DND-41 (cell line): ENCODE measurements around the gene CDK16.

Source experiments
- ATAC-seq: fragments of 200-7000 bp; cut with Tn5 transposase; 3 replicates; pipeline ENCODE4 v1.9.1; 2021; ENCODE audit warnings: low read depth; ENCODE audit not compliant: insufficient read depth
- DNase-seq: peaks from one replicate; pipeline ENCODE4 v3.0.0-alpha.2; 2020
- H2AFZ ChIP-seq: 2 replicates; pipeline ENCODE4 v1.6.0; 2012; ENCODE audit warnings: low read depth, low read length
- H3K27ac ChIP-seq: 2 replicates; pipeline ENCODE4 v1.5.1; 2012; ENCODE audit warnings: low read length, inconsistent platforms
- H3K27me3 ChIP-seq: fragments of 200-600 bp; sonication (generic); 2 replicates; pipeline ENCODE4 v1.6.0; 2012; ENCODE audit warnings: low read length, mild to moderate bottlenecking, inconsistent platforms; ENCODE audit not compliant: insufficient read depth, poor library complexity
- H3K36me3 ChIP-seq: 2 replicates; pipeline ENCODE4 v1.5.1; 2012; ENCODE audit warnings: low read length, inconsistent platforms; ENCODE audit not compliant: insufficient read depth
- H3K4me1 ChIP-seq: 2 replicates; pipeline ENCODE4 v1.5.1; 2012; ENCODE audit warnings: mild to moderate bottlenecking, low read length; ENCODE audit not compliant: insufficient read depth
- H3K4me2 ChIP-seq: 2 replicates; pipeline ENCODE4 v1.6.0; 2012; ENCODE audit warnings: mild to moderate bottlenecking, moderate library complexity, low read length, inconsistent platforms; ENCODE audit not compliant: insufficient read depth
- H3K4me3 ChIP-seq, 2 experiments: fragments of 200-600 bp in 1 of 2; shearing (Covaris generic) in 1 of 2; 2 replicates each; pipeline ENCODE4 v1.5.1; 2012 to 2016; ENCODE audit warnings: inconsistent platforms in 2 of 2, low read length in 2 of 2, mild to moderate bottlenecking in 2 of 2, low read depth in 1 of 2, moderate library complexity in 1 of 2
- H3K79me2 ChIP-seq: 2 replicates; pipeline ENCODE4 v1.6.0; 2012; ENCODE audit warnings: low read length, inconsistent platforms; ENCODE audit not compliant: insufficient read depth
- H3K9ac ChIP-seq: 2 replicates; pipeline ENCODE4 v1.6.0; 2012; ENCODE audit warnings: low read depth, mild to moderate bottlenecking, inconsistent platforms, low read length, moderate library complexity
- H3K9me3 ChIP-seq: 2 replicates; pipeline ENCODE4 v1.5.1; 2012; ENCODE audit warnings: low read length, moderate library complexity, mild to moderate bottlenecking, inconsistent platforms; ENCODE audit not compliant: insufficient read depth, severe bottlenecking
- H4K20me1 ChIP-seq: 2 replicates; pipeline ENCODE4 v1.6.0; 2012; ENCODE audit warnings: low read length; ENCODE audit not compliant: insufficient read depth
- CTCF ChIP-seq: IDR thresholded peaks from 2 replicates; pipeline ENCODE4 v1.5.1; 2012; ENCODE audit warnings: borderline replicate concordance, low read length, moderate library complexity, mild to moderate bottlenecking; ENCODE audit not compliant: poor library complexity, severe bottlenecking; ENCODE audit errors: extremely low read depth
- EZH2 ChIP-seq: IDR thresholded peaks from 3 replicates; pipeline ENCODE4 v1.6.1; 2012; ENCODE audit warnings: borderline replicate concordance, low read depth, mild to moderate bottlenecking, moderate library complexity, low read length, inconsistent platforms; ENCODE audit not compliant: severe bottlenecking

Gene CDK16

GRCh38 chrX:47197526-47197925 is 21.0 kb upstream of the CDK16 start:
- ATAC-seq (no peak), DNase-seq (no peak)
- TF ChIP-seq EZH2 (no peak), CTCF (no peak)
- no peak overlapping the region for H3K27ac ChIP-seq
- H4K20me1 ChIP-seq: peaks cover 43% of the 10 kb centered on the region
- no peak overlapping the region for H3K4me3 ChIP-seq
- no peaks in the 10 kb centered on the region for H3K27me3 ChIP-seq
- H3K4me1 ChIP-seq: peaks cover 41% of the 10 kb centered on the region
- H3K79me2 ChIP-seq: peaks cover 69% of the 10 kb centered on the region
- peak overlapping the region; percentile 83; the same call in 1 of the 2 replicates for H3K4me2 ChIP-seq
- peaks cover 69% of the 10 kb centered on the region for H3K36me3 ChIP-seq
- H2AFZ ChIP-seq: no peak overlapping the region
- H3K9me3 ChIP-seq: no peaks in the 10 kb centered on the region
- no peak overlapping the region for H3K9ac ChIP-seq

- no peak for DNase-seq
- Histone ChIP-seq H3K4me1 (peaks cover 34% of the 10 kb centered on the region), H3K79me2 (peaks cover 65% of the 10 kb centered on the region), H2AFZ (no peak overlapping the region), H3K4me2 (0 out of 2 replicates have a peak overlapping the region, but pooled peaks have one; percentile 83), H3K9ac (no peak overlapping the region), H3K27ac (no peak overlapping the region), H3K9me3 (no peaks in the 10 kb centered on the region), H3K36me3 (peaks cover 75% of the 10 kb centered on the region), H3K4me3 (no peak overlapping the region), H3K27me3 (no peaks in the 10 kb centered on the region), H4K20me1 (peaks cover 46% of the 10 kb centered on the region)
- ATAC-seq: no peak
- no peak for TF ChIP-seq EZH2
- no peak for TF ChIP-seq CTCF
Observed at GRCh38 chrX:47198026-47198686, 20.3 kb upstream of the CDK16 start.

DNA sequence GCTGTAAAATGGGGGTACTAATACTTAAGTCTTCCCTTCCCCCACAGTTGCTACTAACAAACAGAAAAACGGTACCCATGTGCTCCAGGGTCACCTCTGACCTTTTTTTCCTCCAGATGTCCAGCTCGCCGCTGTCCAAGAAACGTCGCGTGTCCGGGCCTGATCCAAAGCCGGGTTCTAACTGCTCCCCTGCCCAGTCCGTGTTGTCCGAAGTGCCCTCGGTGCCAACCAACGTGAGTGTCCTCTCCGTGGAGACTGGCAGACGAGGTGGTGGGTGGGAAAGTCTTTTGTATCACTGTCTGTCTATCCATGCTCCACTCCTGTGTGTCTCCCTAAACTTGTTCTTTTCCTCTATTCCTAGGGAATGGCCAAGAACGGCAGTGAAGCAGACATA is 19.8 kb upstream of the CDK16 start:
- Histone ChIP-seq H3K4me2 (no peak overlapping the region), H3K36me3 (peaks cover 80% of the 10 kb centered on the region), H3K4me1 (peaks cover 33% of the 10 kb centered on the region), H3K27me3 (no peaks in the 10 kb centered on the region), H3K9ac (no peak overlapping the region), H4K20me1 (peaks cover 47% of the 10 kb centered on the region), H3K4me3 (no peak overlapping the region), H3K27ac (no peak overlapping the region), H3K9me3 (no peaks in the 10 kb centered on the region), H2AFZ (no peak overlapping the region), H3K79me2 (peaks cover 65% of the 10 kb centered on the region)
- TF ChIP-seq CTCF (no peak), EZH2 (no peak)
- no peak for DNase-seq
- ATAC-seq: no peak
